Breast epithelium (tissue), 4 donors: Measurements from ENCODE around the gene CHRNB4. TPM values are rescaled to one million over a fixed set of nuclear protein-coding genes. Genes with fewer than 3 reads are reported as not detected.

Source experiments
- DNase-seq, 2 donors: peaks; one replicate each; pipeline ENCODE4 v3.0.0-alpha.2; 2019; ENCODE audit warnings: low spot score in 2 of 2
- H3K27ac ChIP-seq, 2 donors: fragments of 200-600 bp; sonication (generic) in 1 of 2; one replicate each; pipeline ENCODE4 v1.5.1; 2016 to 2019; ENCODE audit warnings: mild to moderate bottlenecking in 1 of 2
- H3K27me3 ChIP-seq, 2 donors: fragments of 200-600 bp; sonication (generic) in 1 of 2; one replicate each; pipeline versions ENCODE4 v1.5.1 to v1.6.0; 2017 to 2019; ENCODE audit warnings: control low read depth in 1 of 2, mild to moderate bottlenecking in 1 of 2
- H3K36me3 ChIP-seq: fragments of 200-600 bp; one replicate; pipeline ENCODE4 v1.5.1; 2019
- H3K4me1 ChIP-seq, 2 donors: fragments of 200-600 bp; sonication (generic); one replicate each; pipeline ENCODE4 v1.5.1; 2016 to 2019; ENCODE audit warnings: control low read depth in 1 of 2
- H3K4me3 ChIP-seq, 3 donors: fragments of 200-600 bp; sonication (generic); 1 replicate in 2 of 3; 2 replicates in 1 of 3; pipeline ENCODE4 v1.5.1; 2016 to 2019; ENCODE audit warnings: mild to moderate bottlenecking in 3 of 3, moderate library complexity in 2 of 3
- H3K9me3 ChIP-seq, 2 donors: fragments of 200-600 bp; sonication (generic) in 1 of 2; one replicate each; pipeline ENCODE4 v1.5.1; 2016 to 2019; ENCODE audit warnings: control low read depth in 1 of 2
- CTCF ChIP-seq, 3 donors: fragments of 450-650 bp; IDR thresholded peaks; one replicate each; pipeline ENCODE4 v1.5.1; 2016 to 2017; ENCODE audit warnings: antibody characterized with exemption in 3 of 3, mild to moderate bottlenecking in 3 of 3, moderate library complexity in 3 of 3
- POLR2A ChIP-seq: fragments of 450-650 bp; IDR thresholded peaks from one replicate; pipeline ENCODE4 v1.6.1; 2016; ENCODE audit warnings: antibody characterized with exemption, mild to moderate bottlenecking, moderate library complexity
- POLR2AphosphoS5 ChIP-seq, 3 donors: sonication (generic); formaldehyde crosslinking; IDR thresholded peaks; one replicate each; pipeline ENCODE4 v1.6.1; 2017; ENCODE audit warnings: antibody characterized with exemption in 3 of 3
- intact Hi-C: fragments of 100-400 bp; cut with DNase I; formaldehyde crosslinking; loops from one replicate; pipeline ENCODE4 v1.15.1; 2023; ENCODE audit warnings: low total_unique reads
- total RNA-seq, 3 donors: library from RNA; depleted of rRNA; stranded (reverse); fragments of >200 nt; gene quantifications; one replicate each; pipeline ENCODE4 v1.1.0, GENCODE V29; 2016

CHRNB4 gene
- total RNA-seq, 3 donors from 2014 or later: not detected

- H3K36me3 ChIP-seq: no peaks in the 10 kb centered on the region
- no peaks in the 10 kb centered on the region for H3K27me3 ChIP-seq
- H3K4me3 ChIP-seq: no peak overlapping the region
- TF ChIP-seq POLR2AphosphoS5 (IDR thresholded peaks at IDR 0.05): no peak
- no peak for TF ChIP-seq CTCF (IDR thresholded peaks at IDR 0.05)
- TF ChIP-seq POLR2A: no peak
- no peaks in the 10 kb centered on the region for H3K9me3 ChIP-seq
- intact Hi-C loops: no loop called here
- no peaks in the 10 kb centered on the region for H3K4me1 ChIP-seq
- no peak overlapping the region for H3K27ac ChIP-seq
- DNase-seq: no peak
Measured at GRCh38 chr15:78666010-78666409, 25.0 kb upstream of the CHRNB4 start.

GRCh38 chr15:78663703-78664102 is 22.7 kb upstream of the CHRNB4 start:
- no peaks in the 10 kb centered on the region for H3K9me3 ChIP-seq
- no peak overlapping the region for H3K4me3 ChIP-seq
- no peaks in the 10 kb centered on the region for H3K4me1 ChIP-seq
- no peak for DNase-seq
- no peaks in the 10 kb centered on the region for H3K27me3 ChIP-seq
- no peak overlapping the region for H3K27ac ChIP-seq
- no peaks in the 10 kb centered on the region for H3K36me3 ChIP-seq
- intact Hi-C loops: no loop called here
- no peak for TF ChIP-seq CTCF (IDR thresholded peaks at IDR 0.05)

- intact Hi-C loops: no loop called here
- no peaks in the 10 kb centered on the region for H3K4me1 ChIP-seq
Measured at GRCh38 chr15:78662028-78662427, 21.0 kb upstream of the CHRNB4 start.

GRCh38 chr15:78661001-78661400 is 20.0 kb upstream of the CHRNB4 start:
- intact Hi-C loops: no loop called here
- TF ChIP-seq POLR2A (no peak), CTCF (IDR thresholded peaks at IDR 0.05) (no peak), POLR2AphosphoS5 (IDR thresholded peaks at IDR 0.05) (no peak)
- DNase-seq: no peak

More at GRCh38 chr15:78662028-78662427, 21.0 kb upstream of the CHRNB4 start:
- DNase-seq: no peak
- H3K36me3 ChIP-seq: no peaks in the 10 kb centered on the region
- TF ChIP-seq POLR2A: no peak
- TF ChIP-seq POLR2AphosphoS5 (IDR thresholded peaks at IDR 0.05): no peak
- no peak for TF ChIP-seq CTCF (IDR thresholded peaks at IDR 0.05)
- H3K4me3 ChIP-seq: no peak overlapping the region
- H3K27ac ChIP-seq: no peak overlapping the region
- no peaks in the 10 kb centered on the region for H3K9me3 ChIP-seq
- no peaks in the 10 kb centered on the region for H3K27me3 ChIP-seq

GRCh38 chr15:78660584-78660983 is 19.6 kb upstream of the CHRNB4 start:
- TF ChIP-seq POLR2A (no peak), CTCF (IDR thresholded peaks at IDR 0.05) (no peak), POLR2AphosphoS5 (IDR thresholded peaks at IDR 0.05) (no peak)
- intact Hi-C loops: no loop called here
- H3K27me3 ChIP-seq: no peaks in the 10 kb centered on the region

More at GRCh38 chr15:78661001-78661400, 20.0 kb upstream of the CHRNB4 start:
- H3K4me3 ChIP-seq: no peak overlapping the region
- no peaks in the 10 kb centered on the region for H3K36me3 ChIP-seq
- H3K27me3 ChIP-seq: no peaks in the 10 kb centered on the region
- no peaks in the 10 kb centered on the region for H3K9me3 ChIP-seq
- H3K4me1 ChIP-seq: no peaks in the 10 kb centered on the region
- H3K27ac ChIP-seq: no peak overlapping the region

More at GRCh38 chr15:78660584-78660983, 19.6 kb upstream of the CHRNB4 start:
- no peak overlapping the region for H3K27ac ChIP-seq
- H3K4me1 ChIP-seq: no peaks in the 10 kb centered on the region
- H3K9me3 ChIP-seq: no peaks in the 10 kb centered on the region
- no peak for DNase-seq
- H3K4me3 ChIP-seq: no peak overlapping the region
- H3K36me3 ChIP-seq: no peaks in the 10 kb centered on the region
